Amniotic epithelial cell (primary cell): ENCODE results near the gene KCTD15.

Source experiments
- DNase-seq: peaks from one replicate; pipeline ENCODE4 v3.0.0-alpha.2; 2010; ENCODE audit warnings: low read depth

The KCTD15 gene

GRCh38 chr19:33797802-33798671 is 1.4 kb downstream of the KCTD15 start:
- peak; percentile 50 for DNase-seq

GRCh38 chr19:33798681-33799111 is 2.0 kb downstream of the KCTD15 start:
- peak; percentile 58 for DNase-seq

GRCh38 chr19:33799476-33799875 is 2.8 kb downstream of the KCTD15 start:
- no peak for DNase-seq

- DNase-seq = no peak
Measured at GRCh38 chr19:33800012-33800680, 3.5 kb downstream of the KCTD15 start.

GRCh38 chr19:33801411-33801810 is 4.7 kb downstream of the KCTD15 start:
- DNase-seq = no peak

- peak; percentile 60 for DNase-seq
Measured at GRCh38 chr19:33802001-33802400, 5.3 kb downstream of the KCTD15 start.

- no peak for DNase-seq
Measured at GRCh38 chr19:33802801-33803200, 6.1 kb downstream of the KCTD15 start.

GRCh38 chr19:33803383-33803782 is 6.7 kb downstream of the KCTD15 start:
- no peak for DNase-seq

- peak; percentile 88 for DNase-seq
Measured at GRCh38 chr19:33804021-33804799, 7.5 kb downstream of the KCTD15 start.

GRCh38 chr19:33805313-33805712 is 8.6 kb downstream of the KCTD15 start:
- no peak for DNase-seq

GRCh38 chr19:33805840-33806433 is 9.3 kb downstream of the KCTD15 start:
- no peak for DNase-seq

- no peak for DNase-seq
Measured at GRCh38 chr19:33806434-33806881, 9.8 kb downstream of the KCTD15 start.

- no peak for DNase-seq
Measured at GRCh38 chr19:33808399-33808798, 11.7 kb downstream of the KCTD15 start.

- no peak for DNase-seq
Measured at GRCh38 chr19:33809960-33810359, 13.3 kb downstream of the KCTD15 start.

- no peak for DNase-seq
Measured at GRCh38 chr19:33810821-33811220, 14.2 kb downstream of the KCTD15 start.

GRCh38 chr19:33811246-33811645 is 14.6 kb downstream of the KCTD15 start:
- DNase-seq = no peak

- DNase-seq = peak; percentile 82
Measured at GRCh38 chr19:33811736-33812387, 15.2 kb downstream of the KCTD15 start.

GRCh38 chr19:33812388-33813330 is 16.0 kb downstream of the KCTD15 start:
- DNase-seq = no peak

- DNase-seq = no peak
Measured at GRCh38 chr19:33813391-33814101, 16.9 kb downstream of the KCTD15 start.
